Measurements from ENCODE around the gene GATB. TPM values are rescaled to one million over a fixed set of nuclear protein-coding genes. Genes with fewer than 3 reads are reported as not detected.

Gene GATB
- total RNA-seq, 4 donors from 2014 or later, result 34.3 to 66.3 (median 47.2) TPM

DNA sequence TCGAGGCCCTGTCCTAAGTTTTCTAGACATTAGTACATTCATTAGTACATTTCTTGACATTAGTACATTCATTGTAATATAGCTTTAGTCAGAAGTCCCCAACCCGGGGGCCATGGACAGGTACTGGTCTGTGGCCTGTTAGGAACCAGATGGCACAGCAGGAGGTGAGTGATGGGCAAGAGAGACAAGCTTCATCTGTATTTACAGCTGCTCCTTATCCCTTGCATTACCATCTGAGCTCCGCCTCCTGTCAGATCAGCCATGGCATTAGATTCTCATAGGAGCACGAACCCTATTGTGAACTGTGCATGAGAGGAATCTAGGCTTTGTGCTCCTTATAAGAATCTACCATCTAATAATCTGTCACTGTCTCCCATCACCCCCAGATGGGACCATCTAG lies 48.0 kb downstream of the GATB start:
- 89% methylated on average over 4 of the region's 4 CpGs for WGBS
- H3K27me3 ChIP-seq, result no peaks in the 10 kb centered on the region
- TF ChIP-seq POLR2A (IDR thresholded peaks at IDR 0.05), result no peak
- no peak for TF ChIP-seq EP300 (IDR thresholded peaks at IDR 0.05)
- TF ChIP-seq POLR2AphosphoS5 (IDR thresholded peaks at IDR 0.05), result no peak
- TF ChIP-seq, protein P1, sequence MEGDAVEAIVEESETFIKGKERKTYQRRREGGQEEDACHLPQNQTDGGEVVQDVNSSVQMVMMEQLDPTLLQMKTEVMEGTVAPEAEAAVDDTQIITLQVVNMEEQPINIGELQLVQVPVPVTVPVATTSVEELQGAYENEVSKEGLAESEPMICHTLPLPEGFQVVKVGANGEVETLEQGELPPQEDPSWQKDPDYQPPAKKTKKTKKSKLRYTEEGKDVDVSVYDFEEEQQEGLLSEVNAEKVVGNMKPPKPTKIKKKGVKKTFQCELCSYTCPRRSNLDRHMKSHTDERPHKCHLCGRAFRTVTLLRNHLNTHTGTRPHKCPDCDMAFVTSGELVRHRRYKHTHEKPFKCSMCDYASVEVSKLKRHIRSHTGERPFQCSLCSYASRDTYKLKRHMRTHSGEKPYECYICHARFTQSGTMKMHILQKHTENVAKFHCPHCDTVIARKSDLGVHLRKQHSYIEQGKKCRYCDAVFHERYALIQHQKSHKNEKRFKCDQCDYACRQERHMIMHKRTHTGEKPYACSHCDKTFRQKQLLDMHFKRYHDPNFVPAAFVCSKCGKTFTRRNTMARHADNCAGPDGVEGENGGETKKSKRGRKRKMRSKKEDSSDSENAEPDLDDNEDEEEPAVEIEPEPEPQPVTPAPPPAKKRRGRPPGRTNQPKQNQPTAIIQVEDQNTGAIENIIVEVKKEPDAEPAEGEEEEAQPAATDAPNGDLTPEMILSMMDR (IDR thresholded peaks at IDR 0.05), result no peak
- no peak overlapping the region for H3K27ac ChIP-seq
- no peak overlapping the region for H3K4me3 ChIP-seq
- peaks cover 5% of the 10 kb centered on the region for H3K36me3 ChIP-seq
- H3K4me1 ChIP-seq, result no peaks in the 10 kb centered on the region
- H3K9me3 ChIP-seq, result no peaks in the 10 kb centered on the region
- DNase-seq (ENCODE audit: low spot score in 2 of 2), result no peak

DNA sequence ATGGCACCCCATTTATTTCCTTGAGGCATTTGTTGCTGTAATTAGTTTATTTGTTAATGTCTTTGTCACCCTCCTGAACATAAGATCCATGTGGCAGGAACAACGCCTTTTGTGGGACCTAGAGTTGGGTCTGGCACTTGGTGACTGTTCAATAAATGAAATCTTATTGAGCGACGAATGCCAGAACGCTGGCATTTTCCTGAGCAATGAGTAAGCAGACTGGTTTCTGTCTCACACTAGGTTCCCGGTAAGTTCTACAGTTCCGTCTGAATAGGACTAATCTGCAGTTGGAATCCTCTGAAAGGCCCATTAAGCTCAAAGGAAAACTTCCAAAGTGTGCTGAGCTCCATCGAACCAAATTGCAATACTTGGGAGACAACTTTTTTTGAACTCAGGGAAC lies 49.2 kb downstream of the GATB start:
- TF ChIP-seq EP300 (IDR thresholded peaks at IDR 0.05), result no peak
- TF ChIP-seq, protein P1 (IDR thresholded peaks at IDR 0.05), result no peak
- TF ChIP-seq POLR2AphosphoS5 (IDR thresholded peaks at IDR 0.05), result no peak
- TF ChIP-seq POLR2A (IDR thresholded peaks at IDR 0.05), result no peak
- H3K36me3 ChIP-seq, result peaks cover 15% of the 10 kb centered on the region
- no peak overlapping the region for H3K27ac ChIP-seq
- no peaks in the 10 kb centered on the region for H3K9me3 ChIP-seq
- DNase-seq (ENCODE audit: low spot score in 2 of 2), result no peak
- H3K27me3 ChIP-seq, result no peaks in the 10 kb centered on the region
- no peak overlapping the region for H3K4me3 ChIP-seq
- H3K4me1 ChIP-seq, result no peaks in the 10 kb centered on the region
- WGBS, result 97% methylated on average over 7 of the region's 7 CpGs

DNA sequence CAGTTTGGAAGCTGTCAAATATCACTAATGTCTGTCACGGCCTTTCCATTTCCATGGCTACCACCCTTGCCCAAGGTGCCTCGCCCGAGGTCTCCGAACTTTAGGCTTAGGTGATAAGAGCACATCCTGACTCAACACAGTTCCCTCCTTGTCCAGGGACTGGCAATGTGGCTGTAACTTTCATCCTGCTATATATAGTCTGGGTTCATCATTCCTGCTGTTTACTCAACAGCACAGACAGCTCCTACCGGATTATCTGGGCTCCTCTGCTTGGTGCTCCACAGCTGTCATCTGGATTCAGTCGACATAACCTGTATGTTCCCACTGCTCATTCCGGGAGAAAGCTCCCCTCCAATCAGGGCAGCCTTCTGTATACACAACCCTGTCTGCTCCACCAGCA lies 51.2 kb downstream of the GATB start:
- TF ChIP-seq EP300 (IDR thresholded peaks at IDR 0.05) (no peak), POLR2A (IDR thresholded peaks at IDR 0.05) (no peak), POLR2AphosphoS5 (IDR thresholded peaks at IDR 0.05) (no peak)
- TF ChIP-seq, protein P1 (IDR thresholded peaks at IDR 0.05), result no peak
- no peak for DNase-seq (ENCODE audit: low spot score in 2 of 2)
- Histone ChIP-seq H3K4me1 (no peaks in the 10 kb centered on the region), H3K9me3 (no peaks in the 10 kb centered on the region), H3K27ac (no peak overlapping the region), H3K36me3 (peaks cover 23% of the 10 kb centered on the region), H3K27me3 (no peaks in the 10 kb centered on the region), H3K4me3 (no peak overlapping the region)
- WGBS, result 96% methylated on average over 7 of the region's 7 CpGs

DNA sequence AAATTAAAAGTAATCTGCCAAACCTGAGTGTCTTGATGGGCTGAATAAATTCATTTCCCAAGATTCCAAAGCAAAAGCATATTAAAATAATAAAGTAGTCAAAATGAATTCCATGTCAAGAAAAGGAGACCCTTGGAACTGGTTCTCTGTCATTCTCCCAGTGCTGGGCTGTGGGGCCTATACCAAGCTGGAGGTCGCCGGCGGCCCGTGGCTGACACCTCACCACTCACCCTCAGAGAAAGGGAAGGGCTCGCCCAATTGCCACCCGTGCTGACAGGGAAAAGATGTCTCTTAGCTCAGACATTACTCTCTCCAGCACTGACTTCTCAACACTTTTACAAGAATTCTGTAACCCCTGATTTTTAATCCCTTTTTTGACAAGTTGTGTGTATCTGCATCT lies 51.7 kb downstream of the GATB start:
- no peak for DNase-seq (ENCODE audit: low spot score in 2 of 2)
- Histone ChIP-seq H3K27me3 (no peaks in the 10 kb centered on the region), H3K9me3 (no peaks in the 10 kb centered on the region), H3K27ac (no peak overlapping the region), H3K4me1 (no peaks in the 10 kb centered on the region), H3K4me3 (no peak overlapping the region), H3K36me3 (peaks cover 27% of the 10 kb centered on the region)
- TF ChIP-seq, protein P1 (IDR thresholded peaks at IDR 0.05), result no peak
- TF ChIP-seq EP300 (IDR thresholded peaks at IDR 0.05) (no peak), POLR2A (IDR thresholded peaks at IDR 0.05) (no peak), POLR2AphosphoS5 (IDR thresholded peaks at IDR 0.05) (no peak)
- 91% methylated on average over 6 of the region's 6 CpGs for WGBS

DNA sequence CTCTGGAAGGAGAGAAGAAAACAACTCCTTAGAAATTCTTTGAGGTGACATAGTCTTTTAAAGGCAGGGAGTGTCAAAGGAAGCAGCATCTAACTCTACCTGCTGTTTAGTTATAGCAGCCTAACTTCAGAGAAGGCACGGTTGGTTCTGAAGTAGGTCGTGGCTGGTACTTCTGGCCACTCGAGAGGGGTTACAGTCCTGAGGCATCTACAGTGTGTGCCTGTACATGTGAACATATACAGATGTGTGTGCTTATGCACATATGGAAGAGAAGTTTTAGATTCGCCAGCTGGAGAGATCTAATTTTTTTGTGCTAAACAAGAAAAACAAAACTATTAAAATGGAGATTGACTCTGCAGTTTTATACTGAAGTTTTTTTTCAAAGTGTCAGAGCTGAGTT lies 52.7 kb downstream of the GATB start:
- H3K36me3 ChIP-seq, result peaks cover 29% of the 10 kb centered on the region
- H3K27me3 ChIP-seq, result no peaks in the 10 kb centered on the region
- TF ChIP-seq EP300 (IDR thresholded peaks at IDR 0.05) (no peak), POLR2AphosphoS5 (IDR thresholded peaks at IDR 0.05) (no peak), POLR2A (IDR thresholded peaks at IDR 0.05) (no peak)
- TF ChIP-seq, protein P1 (IDR thresholded peaks at IDR 0.05), result no peak
- H3K4me1 ChIP-seq, result no peaks in the 10 kb centered on the region
- no peak for DNase-seq (ENCODE audit: low spot score in 2 of 2)
- H3K4me3 ChIP-seq, result no peak overlapping the region
- no peaks in the 10 kb centered on the region for H3K9me3 ChIP-seq
- 74% methylated on average over 4 of the region's 4 CpGs for WGBS
- H3K27ac ChIP-seq, result no peak overlapping the region
